ACC112 (cell line): ENCODE results near the gene ABCC1.
A peak's percentile ranks its signal among the peaks of the same experiment; 100 is the strongest.
"Not testable (repeated sequence)": the region's sequence is repeated elsewhere in the genome, so short reads cannot be mapped to it uniquely, and the experiment has no call there.

Source experiments
- H2AFZ ChIP-seq: fragments of 200-600 bp; sonication (generic); one replicate; pipeline ENCODE4 v1.6.0; 2017; ENCODE audit warnings: antibody characterized with exemption, low read length; ENCODE audit not compliant: unreplicated experiment
- H3K27ac ChIP-seq: fragments of 200-600 bp; sonication (generic); 2 replicates; pipeline ENCODE4 v1.5.1; 2014; ENCODE audit warnings: low read depth, mild to moderate bottlenecking, antibody characterized with exemption, low read length, moderate library complexity
- H3K27me3 ChIP-seq: fragments of 200-600 bp; sonication (generic); 2 replicates; pipeline ENCODE4 v1.6.1; 2014; ENCODE audit warnings: mild to moderate bottlenecking, antibody characterized with exemption, low read length, moderate library complexity, mixed read lengths; ENCODE audit not compliant: insufficient read depth
- H3K36me3 ChIP-seq: fragments of 200-600 bp; sonication (generic); 2 replicates; pipeline ENCODE4 v1.6.1; 2016; ENCODE audit warnings: mild to moderate bottlenecking, antibody characterized with exemption, low read length, moderate library complexity, mixed read lengths; ENCODE audit not compliant: insufficient read depth
- H3K4me1 ChIP-seq: fragments of 200-600 bp; sonication (generic); one replicate; pipeline ENCODE4 v1.6.1; 2016; ENCODE audit warnings: low read length, mixed read lengths; ENCODE audit not compliant: insufficient read depth, unreplicated experiment, control insufficient read depth
- H3K4me3 ChIP-seq: fragments of 200-600 bp; sonication (generic); 2 replicates; pipeline ENCODE4 v1.5.1; 2014; ENCODE audit warnings: mild to moderate bottlenecking, low read depth, low read length
- H3K79me2 ChIP-seq: fragments of 200-600 bp; sonication (generic); one replicate; pipeline ENCODE4 v1.6.0; 2016; ENCODE audit warnings: low read length; ENCODE audit not compliant: control insufficient read depth, unreplicated experiment, insufficient read depth

The ABCC1 gene

DNA sequence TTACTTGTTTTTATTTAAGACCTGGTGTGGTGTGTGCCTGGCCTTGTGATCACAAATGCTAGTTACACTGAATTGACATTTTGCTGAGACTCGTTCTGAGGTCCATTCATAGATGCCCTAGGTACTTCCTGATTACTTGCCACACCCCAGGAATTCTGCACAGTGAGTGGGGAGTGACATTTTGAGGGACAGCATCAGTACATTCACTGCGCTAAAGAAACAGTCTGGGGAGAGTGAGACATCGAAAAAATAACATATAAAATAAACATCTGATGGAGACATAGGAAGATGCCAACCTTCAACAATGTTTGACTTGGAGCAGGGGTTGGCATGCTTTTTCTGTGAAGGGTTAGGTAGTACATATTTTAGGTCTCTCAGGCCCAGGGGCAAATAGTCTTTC, 30.4 kb downstream of the ABCC1 start:
- H3K4me1 ChIP-seq, result peaks cover 57% of the 10 kb centered on the region
- peaks cover 97% of the 10 kb centered on the region for H3K79me2 ChIP-seq
- H2AFZ ChIP-seq, result no peak overlapping the region
- no peaks in the 10 kb centered on the region for H3K27me3 ChIP-seq
- H3K4me3 ChIP-seq, result no peak overlapping the region; the same call in 1 of the 2 replicates
- H3K27ac ChIP-seq, result peak overlapping the region; percentile 84
- H3K36me3 ChIP-seq, result peaks cover 37% of the 10 kb centered on the region

DNA sequence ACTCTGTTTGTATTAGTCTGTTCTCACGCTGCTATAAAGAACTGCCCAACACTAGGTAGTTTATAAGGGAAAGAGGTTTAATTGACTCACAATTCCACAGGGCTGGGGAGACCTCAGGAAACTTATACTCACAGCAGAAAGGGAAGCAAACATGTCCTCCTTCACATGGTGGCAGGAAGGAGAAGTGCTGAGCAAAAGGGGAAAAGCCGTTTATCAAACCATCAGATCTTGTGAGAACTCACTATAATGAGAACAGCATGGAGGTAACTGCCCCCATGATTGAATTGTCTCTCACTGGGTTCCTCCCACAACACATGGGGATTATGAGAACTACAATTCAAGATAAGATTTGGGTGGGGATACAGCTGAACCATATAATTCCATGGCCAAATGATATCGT, 30.9 kb downstream of the ABCC1 start:
- H2AFZ ChIP-seq, result no peak overlapping the region
- no peak overlapping the region for H3K4me3 ChIP-seq
- H3K27ac ChIP-seq, result peak overlapping the region; percentile 84
- H3K36me3 ChIP-seq, result peaks cover 37% of the 10 kb centered on the region
- H3K79me2 ChIP-seq, result peaks cover 96% of the 10 kb centered on the region
- H3K27me3 ChIP-seq, result no peaks in the 10 kb centered on the region
- peaks cover 52% of the 10 kb centered on the region for H3K4me1 ChIP-seq

DNA sequence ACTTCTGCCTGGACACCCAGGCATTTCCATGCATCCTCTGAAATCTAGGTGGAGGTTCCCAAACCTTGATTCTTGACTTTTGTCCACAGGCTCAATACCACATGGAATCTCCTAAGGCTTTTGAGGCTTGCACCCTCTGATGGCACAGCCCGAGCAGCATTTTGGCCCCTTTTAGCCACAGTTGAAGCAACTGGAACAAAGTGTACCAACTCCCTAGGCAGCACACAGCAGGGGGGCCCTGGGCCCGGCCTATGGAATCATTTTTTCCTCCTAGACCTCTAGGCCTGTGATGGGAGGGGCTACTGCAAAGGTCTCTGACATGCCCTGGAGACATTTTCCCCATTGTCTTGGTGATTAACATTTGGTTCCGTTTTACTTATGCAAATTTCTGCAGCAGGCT, 32.0 kb downstream of the ABCC1 start:
- peaks cover 95% of the 10 kb centered on the region for H3K79me2 ChIP-seq

DNA sequence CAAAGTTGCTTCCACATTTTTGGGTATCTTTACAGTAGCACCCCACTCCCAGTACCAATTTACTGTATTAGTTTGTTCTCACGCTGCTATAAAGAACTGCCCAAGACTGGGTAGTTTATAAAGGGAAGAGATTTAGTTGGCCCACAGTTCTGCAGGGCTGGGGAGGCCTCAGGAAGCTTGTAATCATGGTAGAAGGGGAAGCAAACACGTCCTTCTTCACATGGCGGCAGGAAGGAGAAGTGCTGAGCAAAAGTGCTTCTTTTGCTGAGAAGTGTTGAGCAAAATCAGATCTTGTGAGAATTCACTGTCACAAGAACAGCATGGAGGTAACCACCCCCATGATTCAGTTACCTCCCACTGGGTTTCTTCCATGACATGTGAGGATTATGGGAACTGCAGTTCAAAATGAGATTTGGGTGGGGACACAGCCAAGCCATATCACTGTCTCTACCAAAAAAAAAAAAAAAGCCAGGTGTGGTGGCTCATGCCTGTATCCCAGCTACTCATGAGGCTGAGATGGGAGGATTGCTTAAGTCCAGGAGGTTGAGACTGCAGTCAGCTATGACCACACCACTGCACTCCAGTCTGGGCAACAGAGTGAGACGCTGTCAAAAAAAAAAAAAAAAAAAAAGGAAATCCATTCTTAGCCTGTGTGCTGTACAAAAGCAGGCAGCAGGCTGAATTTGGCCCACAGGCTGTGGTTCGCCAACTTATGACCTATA, 32.9 kb downstream of the ABCC1 start:
- peaks cover 36% of the 10 kb centered on the region for H3K4me1 ChIP-seq
- H3K36me3 ChIP-seq, result peaks cover 36% of the 10 kb centered on the region

More for the DNA sequence above, 32.0 kb downstream of the ABCC1 start:
- Histone ChIP-seq H3K4me3 (no peak overlapping the region), H3K27ac (no peak overlapping the region), H3K27me3 (no peaks in the 10 kb centered on the region), H2AFZ (no peak overlapping the region), H3K4me1 (peaks cover 44% of the 10 kb centered on the region), H3K36me3 (peaks cover 37% of the 10 kb centered on the region)

DNA sequence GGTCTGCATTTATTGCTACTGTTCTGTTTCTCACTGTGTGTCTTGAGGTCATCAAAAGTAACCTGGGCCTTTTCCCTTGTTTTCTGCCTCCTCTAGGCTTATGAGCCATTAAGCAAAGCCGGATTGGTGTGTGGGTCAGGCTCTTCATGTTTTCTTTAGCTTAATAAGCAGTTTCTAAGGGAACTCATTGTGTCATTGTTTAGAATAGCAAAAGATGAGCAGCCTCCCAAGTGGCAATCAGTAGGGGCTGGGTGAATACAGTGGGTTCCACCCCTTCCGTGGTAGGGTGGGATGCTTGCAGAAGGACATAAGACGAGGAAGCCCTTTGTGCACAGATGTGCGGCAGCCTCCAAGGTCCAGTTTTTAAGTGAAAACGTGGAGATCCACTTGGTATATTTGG, 34.5 kb downstream of the ABCC1 start:
- no peak overlapping the region for H2AFZ ChIP-seq
- peaks cover 47% of the 10 kb centered on the region for H3K4me1 ChIP-seq
- peak overlapping the region; percentile 48 for H3K27ac ChIP-seq
- no peaks in the 10 kb centered on the region for H3K27me3 ChIP-seq
- peaks cover 21% of the 10 kb centered on the region for H3K36me3 ChIP-seq
- peaks cover 94% of the 10 kb centered on the region for H3K79me2 ChIP-seq
- no peak overlapping the region for H3K4me3 ChIP-seq

More for the DNA sequence above, 32.9 kb downstream of the ABCC1 start:
- peaks cover 95% of the 10 kb centered on the region for H3K79me2 ChIP-seq
- H3K27ac ChIP-seq, H3K27me3 ChIP-seq, H3K4me3 ChIP-seq, H2AFZ ChIP-seq: not testable (repeated sequence)

DNA sequence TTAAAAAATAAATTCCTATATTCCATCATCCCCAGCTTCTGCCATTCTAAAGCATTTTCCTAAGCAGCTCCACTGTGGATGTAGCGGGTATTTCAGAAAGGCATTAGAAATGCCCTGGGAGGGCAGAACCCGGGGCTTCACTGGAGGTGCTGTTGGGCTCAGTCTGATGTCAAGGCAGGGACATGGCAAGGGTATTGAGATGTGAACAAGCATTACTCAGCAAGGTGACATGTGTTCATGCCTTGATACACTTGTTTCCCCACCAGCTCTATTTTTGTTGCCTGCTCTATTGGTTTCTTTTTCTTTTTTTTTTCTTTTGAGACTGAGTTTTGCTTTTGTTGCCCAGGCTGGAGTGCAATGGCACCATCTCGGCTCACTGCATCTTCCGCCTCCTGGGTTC, 35.7 kb downstream of the ABCC1 start:
- Histone ChIP-seq H3K79me2 (peaks cover 93% of the 10 kb centered on the region), H3K4me1 (peaks cover 51% of the 10 kb centered on the region), H3K4me3 (no peak overlapping the region), H3K36me3 (peaks cover 23% of the 10 kb centered on the region), H3K27ac (no peak overlapping the region), H3K27me3 (no peaks in the 10 kb centered on the region), H2AFZ (no peak overlapping the region)

DNA sequence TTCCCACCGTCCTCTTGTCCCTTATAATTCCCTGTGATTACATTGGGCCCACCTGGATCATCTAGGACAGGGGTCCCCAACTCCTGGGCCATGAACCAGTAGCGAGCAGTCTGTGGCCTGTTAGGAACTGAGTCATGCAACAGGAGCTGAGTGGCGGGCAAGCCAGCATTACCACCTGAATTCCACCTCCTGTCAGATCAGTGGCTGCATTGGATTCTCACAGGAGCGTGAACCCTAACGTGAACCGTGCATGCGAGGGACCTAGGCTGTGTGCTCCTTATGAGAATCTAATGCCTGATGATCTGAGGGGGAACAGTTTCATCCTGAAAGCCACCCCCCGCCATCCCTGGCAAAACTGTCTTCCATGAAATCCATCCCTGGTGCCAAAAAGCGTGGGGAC, 36.8 kb downstream of the ABCC1 start:
- H3K4me1 ChIP-seq, result peaks cover 45% of the 10 kb centered on the region
- H3K79me2 ChIP-seq, result peaks cover 93% of the 10 kb centered on the region
- peaks cover 14% of the 10 kb centered on the region for H3K36me3 ChIP-seq
- H3K27me3 ChIP-seq, result no peaks in the 10 kb centered on the region
- H3K27ac ChIP-seq, result no peak overlapping the region
- H3K4me3 ChIP-seq, result no peak overlapping the region
- H2AFZ ChIP-seq, result no peak overlapping the region

DNA sequence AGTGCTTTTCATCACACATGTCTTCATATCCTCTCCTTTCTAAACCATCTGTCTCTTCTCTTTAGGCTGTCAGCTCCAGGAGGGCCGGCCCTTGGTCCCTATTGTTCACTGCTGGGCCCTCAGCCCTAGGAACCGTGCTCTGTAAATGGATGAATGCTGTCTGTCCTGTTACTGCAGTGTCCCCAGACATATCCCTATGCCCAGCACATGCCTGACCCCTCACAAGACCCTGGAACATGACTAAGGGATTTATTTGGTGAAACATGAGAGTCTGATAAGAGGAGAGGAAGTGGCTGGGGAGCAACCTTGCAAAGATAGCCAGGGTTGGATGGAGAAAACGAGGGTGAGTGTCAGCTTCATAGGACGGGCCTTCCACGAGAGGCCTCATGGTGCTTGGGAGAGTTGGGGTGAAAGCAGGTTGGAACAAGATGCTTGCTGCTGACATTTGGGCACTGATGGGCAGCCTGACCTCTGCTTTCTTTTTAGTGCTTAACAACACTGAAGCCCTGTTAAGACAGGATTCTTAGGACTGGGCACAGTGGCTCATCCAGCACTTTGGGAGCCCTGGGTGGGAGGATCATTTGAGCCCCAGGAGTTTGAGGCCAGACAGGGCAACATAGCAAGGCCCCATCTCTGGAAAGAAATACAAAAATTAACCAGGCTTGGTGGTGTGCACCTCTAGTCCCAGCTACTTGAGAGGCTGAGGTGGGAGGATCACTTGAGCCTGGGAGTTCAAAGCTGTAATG, 39.0 kb downstream of the ABCC1 start:
- peak overlapping the region; percentile 41 for H3K27ac ChIP-seq
- peaks cover 3% of the 10 kb centered on the region; the same call in 1 of the 2 replicates for H3K36me3 ChIP-seq
- no peaks in the 10 kb centered on the region for H3K27me3 ChIP-seq
- H3K4me3 ChIP-seq, result no peak overlapping the region
- no peak overlapping the region for H2AFZ ChIP-seq
- peaks cover 37% of the 10 kb centered on the region for H3K4me1 ChIP-seq
- peaks cover 93% of the 10 kb centered on the region for H3K79me2 ChIP-seq

DNA sequence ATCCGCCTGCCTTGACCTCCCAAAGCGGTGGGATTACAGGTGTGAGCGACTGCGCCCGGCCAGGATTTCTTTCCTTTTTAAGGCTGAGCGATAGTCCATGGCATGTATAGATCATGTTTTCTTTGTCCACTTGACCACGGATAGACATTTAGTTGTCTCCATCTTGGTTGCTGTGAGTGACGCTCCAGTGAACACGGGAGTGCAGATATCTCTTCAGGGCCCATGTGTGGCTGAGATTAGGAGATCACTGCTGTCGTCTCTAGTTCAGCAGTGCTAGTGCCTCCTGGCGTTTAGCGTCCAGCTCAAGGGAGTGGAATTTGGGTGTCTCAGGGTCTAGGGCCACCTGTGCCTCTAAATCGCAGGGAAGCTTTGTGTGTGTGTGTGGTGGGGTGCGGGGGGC, 41.5 kb downstream of the ABCC1 start:
- peaks cover 83% of the 10 kb centered on the region for H3K79me2 ChIP-seq
- no peak overlapping the region for H2AFZ ChIP-seq
- H3K4me1 ChIP-seq, result peaks cover 51% of the 10 kb centered on the region
- no peak overlapping the region for H3K27ac ChIP-seq
- peaks cover 3% of the 10 kb centered on the region; the same call in 1 of the 2 replicates for H3K36me3 ChIP-seq
- H3K27me3 ChIP-seq, result no peaks in the 10 kb centered on the region
- H3K4me3 ChIP-seq, result no peak overlapping the region

DNA sequence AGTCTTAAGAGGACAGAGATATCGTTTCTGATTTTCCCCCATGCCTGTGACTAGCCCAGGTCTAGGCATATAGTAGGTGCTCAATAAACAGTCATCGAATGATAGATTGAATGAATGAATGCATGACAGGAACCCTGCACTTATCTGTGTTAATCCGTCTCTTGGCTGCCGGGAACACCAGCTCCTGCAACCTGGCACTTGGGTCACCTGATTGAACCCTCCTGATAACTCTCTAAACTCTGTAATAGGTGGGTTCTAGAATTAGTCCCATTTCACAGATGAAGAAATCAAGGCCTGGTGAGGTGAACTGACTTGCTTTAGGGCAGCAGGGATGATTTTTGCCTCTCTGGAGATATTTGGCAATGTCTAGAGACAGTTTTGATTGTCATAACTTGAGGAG, 43.7 kb downstream of the ABCC1 start:
- peaks cover 75% of the 10 kb centered on the region for H3K79me2 ChIP-seq
- H3K27me3 ChIP-seq, result no peaks in the 10 kb centered on the region
- peaks cover 63% of the 10 kb centered on the region for H3K4me1 ChIP-seq
- no peak overlapping the region for H3K4me3 ChIP-seq
- H3K36me3 ChIP-seq, result peaks cover 3% of the 10 kb centered on the region; the same call in 1 of the 2 replicates
- no peak overlapping the region for H2AFZ ChIP-seq
- peak overlapping the region; percentile 73 for H3K27ac ChIP-seq

DNA sequence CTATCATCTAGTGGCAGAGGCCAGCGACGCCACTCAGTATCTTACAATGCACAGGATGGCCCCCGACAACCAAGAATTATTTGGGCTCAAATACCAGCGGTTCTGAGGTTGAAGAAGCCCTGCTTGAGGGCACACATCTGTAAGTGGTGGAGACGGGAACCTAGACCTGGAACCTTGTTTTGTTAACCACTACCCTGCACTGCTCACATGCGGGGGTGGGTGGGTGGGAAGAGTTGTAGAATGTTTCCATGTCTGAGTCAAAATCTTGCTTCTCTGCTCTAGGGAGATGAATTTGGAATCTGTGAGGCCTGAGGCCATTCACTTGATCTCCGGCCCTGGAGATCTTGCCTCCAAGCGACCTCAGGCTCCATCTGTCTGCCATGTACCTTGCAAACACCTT, 44.1 kb downstream of the ABCC1 start:
- Histone ChIP-seq H3K4me3 (no peak overlapping the region), H3K27me3 (no peaks in the 10 kb centered on the region), H3K27ac (peak overlapping the region; percentile 88), H3K4me1 (peaks cover 61% of the 10 kb centered on the region), H2AFZ (no peak overlapping the region), H3K36me3 (peaks cover 3% of the 10 kb centered on the region; the same call in 1 of the 2 replicates), H3K79me2 (peaks cover 71% of the 10 kb centered on the region)
